Activated CD4-positive, alpha-beta T cell treated with anti-CD3 and anti-CD28 coated beads, Interleukin-2, amount 10 ng/mL, durations not matched to agents 24 days and 14 days (primary cell): ENCODE results near the gene SHKBP1. TPM values are rescaled to one million over a fixed set of nuclear protein-coding genes. Genes with fewer than 3 reads are reported as not detected.
A peak's percentile ranks its signal among the peaks of the same experiment; 100 is the strongest.
"Not testable (repeated sequence)": the region's sequence is repeated elsewhere in the genome, so short reads cannot be mapped to it uniquely, and the experiment has no call there.

Experiments
- DNase-seq: peaks from one replicate; pipeline ENCODE4 v3.0.0; 2022
- H3K27ac Mint-ChIP-seq: one replicate; pipeline ENCODE4 v1.8.0; 2022; ENCODE audit warnings: mild to moderate bottlenecking, mixed read lengths
- H3K27me3 Mint-ChIP-seq: one replicate; pipeline ENCODE4 v1.8.0; 2022; ENCODE audit warnings: mixed read lengths
- H3K36me3 Mint-ChIP-seq: one replicate; pipeline ENCODE4 v1.8.0; 2022; ENCODE audit warnings: low read depth, mild to moderate bottlenecking, mixed read lengths
- H3K4me1 Mint-ChIP-seq: one replicate; pipeline ENCODE4 v1.8.0; 2021; ENCODE audit warnings: mixed read lengths
- H3K4me3 Mint-ChIP-seq: one replicate; pipeline ENCODE4 v1.8.0; 2022; ENCODE audit warnings: mild to moderate bottlenecking, moderate library complexity, mixed read lengths
- H3K9me3 Mint-ChIP-seq: one replicate; pipeline ENCODE4 v1.8.0; 2021; ENCODE audit warnings: mixed read lengths
- intact Hi-C: fragments of 100-400 bp; cut with micrococcal nuclease; formaldehyde crosslinking; loops from one replicate; pipeline ENCODE4 v1.15.1; 2023
- total RNA-seq: library from RNA; stranded (reverse); gene quantifications from 2 replicates; pipeline ENCODE4 v1.2.3, GENCODE V29; 2022

Gene SHKBP1, protein sequence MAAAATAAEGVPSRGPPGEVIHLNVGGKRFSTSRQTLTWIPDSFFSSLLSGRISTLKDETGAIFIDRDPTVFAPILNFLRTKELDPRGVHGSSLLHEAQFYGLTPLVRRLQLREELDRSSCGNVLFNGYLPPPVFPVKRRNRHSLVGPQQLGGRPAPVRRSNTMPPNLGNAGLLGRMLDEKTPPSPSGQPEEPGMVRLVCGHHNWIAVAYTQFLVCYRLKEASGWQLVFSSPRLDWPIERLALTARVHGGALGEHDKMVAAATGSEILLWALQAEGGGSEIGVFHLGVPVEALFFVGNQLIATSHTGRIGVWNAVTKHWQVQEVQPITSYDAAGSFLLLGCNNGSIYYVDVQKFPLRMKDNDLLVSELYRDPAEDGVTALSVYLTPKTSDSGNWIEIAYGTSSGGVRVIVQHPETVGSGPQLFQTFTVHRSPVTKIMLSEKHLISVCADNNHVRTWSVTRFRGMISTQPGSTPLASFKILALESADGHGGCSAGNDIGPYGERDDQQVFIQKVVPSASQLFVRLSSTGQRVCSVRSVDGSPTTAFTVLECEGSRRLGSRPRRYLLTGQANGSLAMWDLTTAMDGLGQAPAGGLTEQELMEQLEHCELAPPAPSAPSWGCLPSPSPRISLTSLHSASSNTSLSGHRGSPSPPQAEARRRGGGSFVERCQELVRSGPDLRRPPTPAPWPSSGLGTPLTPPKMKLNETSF
- total RNA-seq, result 111 and 113 TPM in 2 replicates

DNA sequence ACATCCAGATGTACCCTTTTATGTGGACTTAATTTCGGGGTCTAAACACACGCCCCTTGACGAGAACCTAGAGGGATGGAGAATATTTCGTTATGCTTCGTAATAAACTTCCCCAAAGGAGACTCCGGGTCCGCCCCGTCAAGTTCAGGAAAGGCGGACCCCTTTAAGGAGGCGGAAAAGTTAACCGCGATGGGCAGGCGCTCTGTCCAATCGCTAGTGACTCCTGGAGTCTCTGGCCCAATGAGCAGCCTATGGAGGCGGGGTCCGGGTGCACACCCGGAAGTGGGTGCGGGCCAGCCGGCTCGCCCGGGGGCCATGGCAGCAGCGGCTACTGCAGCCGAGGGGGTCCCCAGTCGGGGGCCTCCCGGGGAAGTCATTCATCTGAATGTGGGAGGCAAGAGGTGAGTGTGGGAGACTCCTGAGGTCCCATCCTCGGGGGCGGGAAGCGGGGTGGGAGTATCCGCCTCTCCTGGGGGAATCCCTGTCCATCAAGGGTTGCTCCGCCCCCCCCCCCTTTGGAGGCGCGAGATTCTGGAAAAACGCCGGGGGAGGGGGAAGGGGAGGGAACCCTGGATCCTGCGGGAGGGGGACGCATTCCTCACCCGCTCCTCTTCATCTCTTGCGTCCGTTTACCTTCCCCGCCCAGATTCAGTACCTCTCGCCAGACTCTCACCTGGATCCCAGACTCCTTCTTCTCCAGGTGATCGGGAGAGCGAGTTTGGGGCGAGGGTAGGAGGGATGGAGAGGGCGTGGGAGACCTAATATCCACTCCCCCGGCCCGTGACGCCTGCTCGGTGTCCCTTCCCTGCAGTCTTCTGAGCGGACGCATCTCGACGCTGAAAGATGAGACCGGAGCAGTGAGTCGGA lies at the start of gene SHKBP1:
SHKBP1 (plus strand) TSS at position 289 of the 867 bp plus-strand sequence; CDS start at position 316, 27 bp downstream.
- Mint-ChIP-seq H3K36me3 (peaks cover 27% of the 10 kb centered on the region), H3K4me3 (peak within 1 kb of the TSS; percentile 86), H3K9me3 (no peaks in the 10 kb centered on the region), H3K27ac (peak within 1 kb of the TSS; percentile 82), H3K4me1 (peaks cover 16% of the 10 kb centered on the region), H3K27me3 (no peaks in the 10 kb centered on the region)
- DNase-seq, result peak; percentile 98
- intact Hi-C loops, result loop anchor here (2.0 kb wide), 1 partner anchor 28 kb away; no protein-coding TSS in a partner anchor

DNA sequence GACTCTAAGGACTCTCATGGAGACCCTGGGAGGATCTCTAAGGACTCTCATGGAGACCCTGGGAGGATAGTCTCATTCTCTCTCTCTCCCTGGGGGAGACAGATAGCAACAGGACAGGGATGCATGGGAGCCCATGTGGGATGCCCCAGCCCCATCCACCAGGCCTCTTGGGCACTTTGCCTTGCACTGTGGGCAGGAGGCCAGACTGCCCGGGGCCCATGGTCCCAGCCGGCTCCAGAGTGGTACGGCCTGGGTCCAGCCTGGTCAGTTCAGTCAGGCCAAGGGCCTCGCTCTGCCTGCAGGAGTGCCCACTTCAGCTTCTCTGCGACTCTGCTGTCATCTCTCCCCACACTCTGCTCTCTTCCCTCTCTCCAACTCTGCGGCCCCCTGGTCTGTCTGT lies 48.6 kb upstream of the SHKBP1 start:
- DNase-seq, result no peak
- intact Hi-C loops, result loop anchor here (2.0 to 10.0 kb wide), 5 partner anchors 43 to 223 kb away; partner anchors contain the start of genes BLVRB and SPTBN4
- no peaks in the 10 kb centered on the region for H3K36me3 Mint-ChIP-seq
- no peaks in the 10 kb centered on the region for H3K9me3 Mint-ChIP-seq
- H3K27ac Mint-ChIP-seq, result no peak overlapping the region
- peaks cover 16% of the 10 kb centered on the region for H3K4me1 Mint-ChIP-seq
- no peak overlapping the region for H3K4me3 Mint-ChIP-seq
- H3K27me3 Mint-ChIP-seq, result peaks cover 27% of the 10 kb centered on the region

DNA sequence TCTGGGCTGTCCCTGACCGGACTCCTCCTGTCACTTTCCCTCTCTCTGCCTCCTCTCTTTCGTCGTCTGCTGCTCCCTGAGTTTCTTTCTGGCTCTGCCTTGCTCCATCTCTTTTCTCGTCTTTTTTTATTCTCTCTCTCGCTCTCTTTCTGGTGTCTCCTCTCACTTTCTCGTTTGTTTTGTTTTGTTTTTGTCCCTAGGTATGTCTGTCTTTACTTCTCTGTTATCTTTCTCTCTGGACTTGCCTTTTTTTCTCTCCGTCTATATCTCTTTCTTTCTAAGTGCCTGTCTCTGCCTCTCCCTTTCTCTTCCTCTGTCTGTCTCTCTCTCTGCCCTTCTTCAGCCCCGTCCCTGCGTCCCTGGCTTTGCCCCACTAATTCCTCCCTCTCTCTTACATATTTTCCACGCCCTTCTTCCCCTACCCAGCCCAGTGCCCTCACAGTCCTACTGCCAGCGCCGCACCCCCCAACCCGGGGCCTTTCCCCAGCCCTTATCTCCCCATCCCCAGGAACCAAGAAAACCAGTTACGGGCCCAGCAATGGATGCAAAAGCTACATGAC lies 48.1 kb upstream of the SHKBP1 start:
- Mint-ChIP-seq H3K4me1 (peaks cover 16% of the 10 kb centered on the region), H3K27ac (peak overlapping the region; percentile 54), H3K9me3 (peaks cover 1% of the 10 kb centered on the region), H3K27me3 (peaks cover 30% of the 10 kb centered on the region), H3K4me3 (peak overlapping the region; percentile 16), H3K36me3 (no peaks in the 10 kb centered on the region)
- no peak for DNase-seq
- intact Hi-C loops, result loop anchor here (2.0 to 10.0 kb wide), 5 partner anchors 42 to 224 kb away; partner anchors contain the start of genes BLVRB and SPTBN4

DNA sequence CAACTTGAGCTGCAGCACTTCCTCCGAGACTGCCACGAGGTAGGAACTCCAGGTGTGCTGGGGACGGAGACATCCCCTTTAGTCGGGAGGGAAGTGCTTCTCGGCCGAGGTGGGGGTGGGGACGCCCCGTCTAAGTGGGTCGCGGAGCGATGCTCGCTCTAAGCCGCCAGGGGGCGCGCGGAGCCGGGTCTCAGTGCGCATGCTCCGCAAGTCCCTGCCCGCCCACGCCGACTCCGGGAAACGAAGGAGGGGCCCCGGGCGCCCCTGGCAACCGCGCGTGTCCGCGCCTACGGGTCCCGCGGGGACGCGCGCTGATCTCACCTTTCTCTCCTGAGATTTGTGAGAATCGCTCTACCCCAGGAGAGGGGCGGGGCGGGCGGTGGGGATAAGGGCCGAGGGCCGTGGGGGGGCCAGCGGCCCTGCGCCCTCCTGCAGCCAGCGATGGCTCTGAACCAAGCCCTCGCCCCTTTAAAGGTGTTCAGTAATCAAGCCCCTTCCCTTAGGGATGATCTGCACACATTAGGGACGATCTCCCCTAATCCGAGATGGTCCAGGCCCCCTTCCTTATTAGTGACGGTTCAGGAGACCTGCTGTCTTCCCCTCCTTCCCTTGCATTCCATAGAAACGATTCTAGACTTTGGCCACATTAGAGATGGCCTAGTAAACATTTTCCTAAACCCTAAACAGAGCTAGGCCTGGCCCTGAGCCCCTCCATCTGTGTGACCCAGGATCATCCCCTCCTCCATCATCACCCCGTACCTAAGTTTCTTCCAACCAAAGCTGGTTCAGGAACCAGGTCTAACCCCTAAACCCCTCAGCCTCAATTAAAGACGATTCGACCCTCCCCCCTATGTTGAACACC lies 47.3 kb upstream of the SHKBP1 start:
- Mint-ChIP-seq H3K27ac (peak overlapping the region; percentile 53), H3K36me3 (no peaks in the 10 kb centered on the region), H3K27me3 (peaks cover 32% of the 10 kb centered on the region), H3K9me3 (peaks cover 4% of the 10 kb centered on the region), H3K4me1 (peaks cover 16% of the 10 kb centered on the region), H3K4me3 (peak overlapping the region; percentile 73)
- intact Hi-C loops, result loop anchor here (2.0 to 10.0 kb wide), 5 partner anchors 41 to 225 kb away; partner anchors contain the start of genes BLVRB and SPTBN4
- peak; percentile 97 for DNase-seq

DNA sequence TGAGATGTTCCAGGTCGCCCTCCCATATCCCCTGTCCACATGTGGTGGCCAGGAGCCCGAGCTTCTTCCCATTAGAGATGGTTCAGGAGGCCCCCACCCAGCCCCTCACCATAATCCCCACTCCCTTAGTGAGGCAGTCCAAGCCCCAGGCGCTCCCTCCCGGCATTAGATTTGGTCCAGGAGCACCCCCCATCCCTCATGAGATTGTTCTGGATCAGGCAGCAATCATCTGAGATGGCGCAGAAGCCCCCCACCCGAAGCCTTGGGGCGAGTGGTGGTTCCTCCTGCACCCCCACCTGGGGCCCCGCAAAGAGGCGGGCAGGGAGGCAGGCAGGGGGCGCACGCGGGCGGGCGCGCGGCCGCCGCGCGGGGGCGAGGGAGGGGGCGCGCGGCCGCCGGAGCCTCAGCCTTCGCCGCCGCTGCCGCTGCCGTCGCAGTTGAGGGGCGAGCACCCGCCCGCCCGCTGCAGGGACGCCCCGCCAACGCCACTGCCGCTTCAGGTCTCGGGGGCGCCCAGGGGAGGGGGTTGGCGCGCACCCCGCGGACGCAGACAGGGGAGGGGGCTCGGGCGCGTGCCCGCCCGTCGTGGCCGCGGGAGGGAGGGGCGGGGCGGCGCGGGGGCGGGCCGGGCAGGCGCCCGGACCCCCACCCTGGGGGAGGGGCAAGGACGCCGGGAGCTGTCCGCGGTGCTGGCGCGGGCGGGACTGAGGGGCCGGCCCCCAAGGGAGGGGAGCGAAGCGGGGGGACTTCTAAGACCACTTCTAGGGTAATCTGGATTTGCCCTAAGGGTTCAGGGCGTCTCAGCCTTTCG lies 46.4 kb upstream of the SHKBP1 start:
- Mint-ChIP-seq H3K27ac (no peak overlapping the region), H3K27me3 (peaks cover 28% of the 10 kb centered on the region), H3K4me3 (peak overlapping the region; percentile 73), H3K4me1 (peaks cover 16% of the 10 kb centered on the region), H3K36me3 (no peaks in the 10 kb centered on the region), H3K9me3 (peaks cover 4% of the 10 kb centered on the region)
- peak; percentile 84 for DNase-seq
- intact Hi-C loops, result no loop called here

DNA sequence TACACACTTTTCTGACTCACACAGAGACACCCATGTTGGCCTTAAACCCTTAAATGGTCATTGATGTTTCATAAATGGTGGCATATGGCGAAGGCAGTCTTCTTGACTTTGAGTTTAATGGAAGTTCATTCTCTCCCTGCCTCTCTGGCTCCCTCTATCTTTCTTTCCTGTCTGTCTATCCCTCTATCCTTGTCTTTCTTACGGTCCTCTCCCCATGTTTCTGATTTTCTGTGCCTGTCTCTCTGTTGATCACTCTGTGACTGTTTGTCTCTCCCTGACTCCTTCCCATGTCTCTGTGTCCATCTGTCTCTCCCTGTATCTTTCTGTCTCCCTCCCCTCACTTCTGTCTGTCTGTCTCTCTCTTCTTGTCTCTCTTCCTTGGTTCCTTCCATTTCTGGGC lies 43.2 kb upstream of the SHKBP1 start:
- intact Hi-C loops, result no loop called here
- H3K36me3 Mint-ChIP-seq, result no peaks in the 10 kb centered on the region
- DNase-seq, result no peak
- no peak overlapping the region for H3K4me3 Mint-ChIP-seq
- peaks cover 4% of the 10 kb centered on the region for H3K9me3 Mint-ChIP-seq
- peaks cover 16% of the 10 kb centered on the region for H3K4me1 Mint-ChIP-seq
- H3K27ac Mint-ChIP-seq, result no peak overlapping the region
- H3K27me3 Mint-ChIP-seq, result peaks cover 28% of the 10 kb centered on the region

DNA sequence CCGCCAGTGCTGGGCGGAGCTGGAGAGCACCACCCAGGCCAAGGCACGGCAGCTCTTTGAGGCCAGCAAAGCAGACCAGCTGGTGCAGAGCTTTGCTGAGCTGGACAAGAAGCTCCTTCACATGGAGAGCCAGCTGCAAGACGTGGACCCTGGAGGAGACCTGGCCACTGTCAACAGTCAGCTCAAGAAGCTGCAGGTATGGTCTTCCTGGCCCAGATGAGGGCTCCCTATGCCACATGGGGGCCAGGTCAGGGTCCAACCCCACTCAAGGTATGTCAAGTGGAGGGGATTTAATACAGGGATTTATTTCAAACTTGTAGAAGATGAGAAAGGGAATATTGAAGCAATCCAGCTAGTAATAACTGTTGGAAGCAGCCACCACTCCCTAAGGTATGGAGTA lies 42.5 kb upstream of the SHKBP1 start:
- Mint-ChIP-seq H3K27me3 (peaks cover 28% of the 10 kb centered on the region), H3K9me3 (peaks cover 4% of the 10 kb centered on the region), H3K27ac (no peak overlapping the region), H3K36me3 (no peaks in the 10 kb centered on the region), H3K4me3 (no peak overlapping the region), H3K4me1 (peaks cover 11% of the 10 kb centered on the region)
- DNase-seq, result no peak
- intact Hi-C loops, result no loop called here

DNA sequence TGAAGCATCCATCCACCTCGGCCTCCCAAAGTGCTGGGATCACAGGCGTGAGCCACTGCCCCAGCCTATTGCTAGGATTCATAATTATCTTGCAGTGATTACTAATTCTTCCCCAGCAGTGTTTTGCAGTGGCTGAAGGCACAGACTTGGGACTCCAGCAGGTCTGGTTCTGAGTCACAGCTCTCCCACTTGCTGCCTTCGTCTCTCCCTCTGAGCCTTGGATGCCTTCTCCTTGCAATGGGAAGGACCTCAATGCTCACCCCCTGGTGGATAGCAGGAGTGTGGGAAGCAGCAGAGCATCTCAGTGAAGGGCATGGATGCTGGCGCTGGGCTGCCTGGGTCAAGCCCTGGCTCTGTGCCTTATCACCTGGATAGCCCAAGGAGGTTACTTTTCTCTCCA lies 37.6 kb upstream of the SHKBP1 start:
- Mint-ChIP-seq H3K4me1 (no peaks in the 10 kb centered on the region), H3K27ac (no peak overlapping the region), H3K27me3 (peaks cover 2% of the 10 kb centered on the region)

DNA sequence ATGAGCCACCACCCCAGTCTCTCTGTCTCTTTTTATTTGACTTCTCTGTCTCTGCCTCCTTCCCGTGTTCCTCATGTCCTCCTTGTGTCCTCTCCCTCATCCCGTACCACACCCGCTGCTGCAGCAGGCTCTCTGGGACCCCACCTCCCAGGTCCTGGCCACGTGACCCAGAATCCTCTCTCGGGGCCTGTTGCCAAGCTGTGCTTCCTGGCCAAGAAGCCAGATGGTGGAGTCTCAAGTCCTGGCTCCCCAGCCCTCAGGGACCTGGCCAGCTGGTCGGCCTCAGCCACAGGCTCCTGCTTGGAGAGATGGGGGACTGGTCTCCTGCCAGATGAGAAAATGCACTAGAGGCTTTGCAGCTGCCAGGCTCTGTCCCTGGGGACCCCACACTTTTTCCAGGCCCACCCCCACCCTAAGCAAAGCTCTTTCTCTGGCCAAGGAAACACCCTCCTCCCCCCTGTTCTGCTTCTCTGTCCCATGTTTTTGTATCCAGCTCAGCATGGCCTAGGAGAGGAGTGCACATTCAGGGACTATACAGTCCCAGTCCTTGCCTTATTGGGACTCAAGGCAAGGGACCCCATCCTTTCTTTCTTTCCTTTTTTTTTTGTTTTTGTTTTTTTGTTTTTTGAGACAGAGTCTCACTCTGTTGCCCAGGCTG lies 34.3 kb upstream of the SHKBP1 start:
- Mint-ChIP-seq H3K36me3 (no peaks in the 10 kb centered on the region), H3K4me1 (no peaks in the 10 kb centered on the region), H3K27me3 (peaks cover 8% of the 10 kb centered on the region), H3K9me3 (no peaks in the 10 kb centered on the region), H3K4me3 (no peak overlapping the region), H3K27ac (no peak overlapping the region)
- intact Hi-C loops, result no loop called here
- no peak for DNase-seq

More for the DNA sequence above, 37.6 kb upstream of the SHKBP1 start:
- no peak for DNase-seq
- intact Hi-C loops, result no loop called here
- Mint-ChIP-seq H3K36me3 (no peaks in the 10 kb centered on the region), H3K4me3 (no peak overlapping the region), H3K9me3 (no peaks in the 10 kb centered on the region)

DNA sequence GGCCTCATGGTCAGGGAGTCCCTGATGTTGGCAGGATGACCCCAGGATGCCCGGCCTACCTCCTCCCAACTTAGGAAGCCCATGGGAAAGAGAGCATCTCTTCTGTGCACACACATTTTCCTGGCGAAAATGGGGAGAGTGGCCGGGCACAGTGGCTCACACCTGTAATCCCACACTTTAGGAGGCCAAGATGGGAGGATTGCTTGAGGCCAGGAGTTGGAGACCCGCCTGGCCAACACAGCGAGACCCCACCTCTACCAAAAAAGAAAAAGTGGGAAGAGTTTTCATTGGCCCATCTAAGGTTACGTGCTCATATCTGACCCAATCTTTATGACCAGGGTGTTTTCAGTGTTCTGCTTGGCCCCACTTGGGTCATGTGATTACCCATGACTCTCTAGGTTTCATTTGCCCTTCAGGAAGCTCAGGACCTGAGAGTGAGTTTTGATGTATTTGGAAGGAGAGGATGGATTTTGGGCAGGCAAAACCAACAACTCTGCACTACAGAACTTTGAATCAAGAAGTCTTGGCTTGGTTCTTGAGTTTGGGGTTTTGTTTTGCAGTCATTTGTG lies 33.6 kb upstream of the SHKBP1 start:
- H3K9me3 Mint-ChIP-seq, result no peaks in the 10 kb centered on the region

DNA sequence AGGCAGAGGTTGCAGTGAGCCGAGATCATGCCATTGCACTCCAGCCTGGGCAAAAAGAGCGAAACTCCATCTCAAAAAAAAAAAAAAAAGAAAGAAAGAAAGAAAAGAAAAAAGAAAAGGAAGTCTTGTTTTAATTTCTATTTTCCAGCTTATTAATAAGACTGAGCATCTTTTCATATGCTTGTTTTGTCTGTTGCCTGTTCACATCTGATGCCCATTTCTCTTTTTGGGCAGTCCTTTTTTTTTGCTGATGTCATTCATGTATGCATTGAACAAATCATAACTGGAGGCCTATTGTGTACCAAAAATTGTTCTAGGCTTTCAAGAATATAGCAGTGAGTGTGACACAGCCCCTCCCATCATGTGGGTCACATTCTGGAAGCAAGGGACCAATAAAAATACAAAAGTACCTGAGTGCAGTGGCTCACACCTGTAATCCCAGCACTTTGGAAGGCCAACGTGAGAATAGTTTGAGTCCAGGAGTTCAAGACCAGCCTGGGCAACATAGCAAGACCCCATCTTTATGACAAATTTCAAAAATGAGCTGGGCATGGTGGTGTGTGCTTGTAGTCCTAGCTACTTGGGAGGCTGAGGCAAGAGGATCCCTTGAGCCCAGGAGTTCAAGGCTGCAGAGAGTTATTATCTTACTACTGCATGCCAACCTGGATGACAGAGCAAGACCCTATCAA lies 30.4 kb upstream of the SHKBP1 start:
- H3K9me3 Mint-ChIP-seq, intact Hi-C loops: not testable (repeated sequence)

More for the DNA sequence above, 33.6 kb upstream of the SHKBP1 start:
- Mint-ChIP-seq H3K4me1 (no peaks in the 10 kb centered on the region), H3K27me3 (peaks cover 12% of the 10 kb centered on the region), H3K4me3 (no peak overlapping the region), H3K36me3 (no peaks in the 10 kb centered on the region), H3K27ac (no peak overlapping the region)
- no peak for DNase-seq
- intact Hi-C loops, result no loop called here

More for the DNA sequence above, 30.4 kb upstream of the SHKBP1 start:
- DNase-seq, H3K27ac Mint-ChIP-seq, H3K4me1 Mint-ChIP-seq, H3K4me3 Mint-ChIP-seq, H3K36me3 Mint-ChIP-seq: not testable (repeated sequence)
- H3K27me3 Mint-ChIP-seq, result peaks cover 29% of the 10 kb centered on the region
